Activated CD8-positive, alpha-beta memory T cell treated with anti-CD3 and anti-CD28 coated beads for 4 hours (primary cell): Measurements from ENCODE around the gene CALML3.

Experiments
- DNase-seq, 2 donors: peaks; one replicate each; pipeline ENCODE4 v3.0.0-alpha.2; 2020; ENCODE audit warnings: low read depth in 2 of 2

The CALML3 gene

DNA sequence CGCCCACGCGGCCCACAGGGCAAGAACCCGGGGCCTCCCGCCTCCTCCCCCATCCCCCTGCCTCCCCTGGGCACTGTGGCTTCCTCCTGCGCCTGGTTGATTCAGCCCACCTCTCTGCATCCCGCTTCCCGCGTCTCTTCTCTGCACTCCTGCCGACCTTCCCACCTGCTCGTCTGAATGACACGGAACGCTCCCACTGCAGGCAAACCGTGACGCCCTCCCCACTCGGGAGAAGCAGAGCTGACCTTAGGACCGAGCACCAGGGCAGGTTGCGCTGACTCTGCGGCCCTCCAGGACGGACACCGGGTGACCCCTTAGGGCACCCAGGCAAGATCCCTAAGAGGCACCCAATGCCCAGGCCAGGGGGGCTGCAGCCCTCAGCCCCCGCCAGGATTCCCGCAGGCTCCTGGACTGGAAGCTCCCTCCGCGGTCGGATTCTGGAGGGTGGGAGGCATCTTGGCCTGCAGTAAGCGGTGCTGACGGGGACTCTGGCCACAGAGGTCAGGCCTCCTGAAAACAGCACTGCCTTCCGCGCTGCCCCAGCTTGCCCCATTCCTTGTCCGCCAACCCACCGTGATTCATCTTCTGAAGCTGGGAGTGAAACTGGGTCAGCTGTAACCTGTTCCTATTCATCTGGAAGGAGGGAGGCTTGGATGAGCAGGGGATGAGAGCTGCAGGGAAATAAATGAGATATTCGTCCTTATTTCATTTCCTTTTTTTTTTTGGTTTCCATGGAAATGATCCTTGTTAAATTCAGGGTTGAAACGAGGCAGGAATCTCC is 990 bp downstream of the CALML3 start:
- DNase-seq, result no peak

DNA sequence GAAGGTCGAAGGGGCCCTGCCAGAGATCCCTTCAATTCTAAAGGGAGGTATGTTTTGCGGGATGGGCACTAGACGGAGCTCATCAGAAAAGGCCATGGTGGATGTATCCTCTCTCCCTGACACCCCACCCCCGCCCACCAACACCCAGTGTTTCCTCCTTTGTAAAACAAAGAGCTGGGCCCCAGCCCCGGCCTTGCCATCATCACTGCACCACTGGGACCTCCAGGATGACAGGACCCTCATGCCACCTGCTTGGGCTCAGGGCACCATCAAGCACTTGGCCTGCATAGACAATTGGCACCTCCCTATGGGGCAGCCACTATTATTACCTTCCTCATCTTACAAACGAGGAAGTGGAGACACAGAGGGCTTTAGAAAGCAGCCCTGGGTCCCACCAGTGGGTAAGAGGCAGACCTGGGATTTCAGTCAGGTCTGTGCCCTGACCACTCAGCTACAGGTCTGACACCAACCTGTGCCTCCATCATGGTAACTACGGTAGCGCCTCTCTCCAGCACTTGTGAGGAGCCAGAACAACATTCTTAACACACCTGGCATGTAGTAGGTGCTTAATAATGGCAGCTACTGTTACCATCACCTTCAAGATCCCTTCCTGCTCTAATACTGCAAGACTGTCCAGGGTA is 2.0 kb downstream of the CALML3 start:
- no peak for DNase-seq

DNA sequence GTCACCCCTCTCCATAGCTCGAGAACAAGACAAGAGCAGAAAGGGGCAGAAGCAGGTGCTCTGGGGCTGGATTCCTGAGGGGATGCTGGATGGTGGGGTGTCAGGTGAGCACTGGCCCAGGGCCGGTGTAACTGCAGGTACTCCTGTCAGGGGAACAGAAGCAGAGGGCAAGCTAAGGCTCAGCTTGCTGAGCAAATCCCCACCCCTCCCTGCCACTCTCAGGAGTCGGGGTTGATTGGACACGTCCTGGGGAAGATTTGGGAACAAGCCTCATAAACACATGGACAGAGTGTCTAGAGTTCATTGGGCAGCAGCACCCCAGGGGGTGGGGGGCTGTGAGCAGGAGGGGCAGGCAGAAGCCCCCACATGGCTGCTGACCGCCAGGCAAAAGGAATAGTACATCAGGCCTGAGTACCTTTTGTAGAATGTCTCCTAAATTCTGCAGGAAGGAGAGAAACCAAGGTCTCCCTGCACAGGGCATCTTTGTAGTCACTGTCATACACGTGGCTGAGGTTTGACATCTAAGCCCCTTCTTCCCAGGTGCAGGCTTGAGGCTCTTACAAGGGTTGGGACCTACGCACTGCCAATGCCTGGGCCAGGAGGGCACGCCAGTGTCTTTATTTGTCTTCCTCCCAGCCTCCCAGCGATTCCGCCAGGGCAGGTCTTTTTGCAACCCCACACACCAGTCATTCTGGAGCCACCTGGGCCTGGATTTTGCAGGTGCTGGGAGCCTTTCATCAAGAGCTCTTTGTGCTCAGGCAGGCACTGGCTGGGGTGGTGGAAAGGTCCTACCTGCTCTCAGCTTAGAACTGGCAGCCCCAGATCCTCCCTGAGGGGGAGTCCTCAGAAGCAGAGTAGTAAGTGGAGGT is 2.8 kb downstream of the CALML3 start:
- no peak for DNase-seq

DNA sequence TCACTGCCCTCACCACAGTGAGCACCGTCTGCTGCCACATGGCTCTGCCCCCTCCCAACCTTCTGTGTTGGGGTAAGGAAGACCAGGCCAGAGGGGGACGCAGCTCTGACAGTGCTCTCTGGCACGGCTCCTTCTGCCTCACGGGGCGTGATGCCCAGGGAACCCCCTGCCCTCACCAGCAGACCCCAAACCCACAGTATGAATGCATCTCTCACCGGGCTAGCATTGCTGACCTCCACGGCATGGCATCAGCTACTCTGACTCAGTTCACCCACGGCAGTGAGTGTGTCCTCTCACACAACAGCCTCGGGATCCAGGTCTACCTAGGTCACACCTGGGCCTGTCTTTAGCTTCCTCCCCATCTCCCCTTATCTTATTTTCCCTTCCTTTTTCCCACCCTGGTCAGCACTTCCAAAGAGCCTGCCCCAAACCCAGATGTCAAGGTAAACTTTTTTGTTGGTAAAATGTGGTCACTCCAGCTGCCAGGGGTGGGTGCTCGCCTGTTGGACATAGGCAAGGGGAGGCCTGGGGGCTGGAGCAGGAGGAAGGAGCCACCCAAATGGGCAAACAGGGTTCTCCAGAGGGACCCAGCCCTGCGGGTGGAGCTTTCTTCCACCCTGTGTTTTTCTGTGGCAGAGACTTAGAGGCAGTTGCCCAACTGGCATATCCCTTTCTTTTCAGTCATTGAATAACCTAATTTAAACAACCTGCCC is 4.4 kb downstream of the CALML3 start:
- no peak for DNase-seq

- DNase-seq, result no peak
Measured at GRCh38 chr10:5529702-5530411, 5.1 kb downstream of the CALML3 start.

- no peak for DNase-seq
Measured at GRCh38 chr10:5530412-5530806, 5.6 kb downstream of the CALML3 start.

DNA sequence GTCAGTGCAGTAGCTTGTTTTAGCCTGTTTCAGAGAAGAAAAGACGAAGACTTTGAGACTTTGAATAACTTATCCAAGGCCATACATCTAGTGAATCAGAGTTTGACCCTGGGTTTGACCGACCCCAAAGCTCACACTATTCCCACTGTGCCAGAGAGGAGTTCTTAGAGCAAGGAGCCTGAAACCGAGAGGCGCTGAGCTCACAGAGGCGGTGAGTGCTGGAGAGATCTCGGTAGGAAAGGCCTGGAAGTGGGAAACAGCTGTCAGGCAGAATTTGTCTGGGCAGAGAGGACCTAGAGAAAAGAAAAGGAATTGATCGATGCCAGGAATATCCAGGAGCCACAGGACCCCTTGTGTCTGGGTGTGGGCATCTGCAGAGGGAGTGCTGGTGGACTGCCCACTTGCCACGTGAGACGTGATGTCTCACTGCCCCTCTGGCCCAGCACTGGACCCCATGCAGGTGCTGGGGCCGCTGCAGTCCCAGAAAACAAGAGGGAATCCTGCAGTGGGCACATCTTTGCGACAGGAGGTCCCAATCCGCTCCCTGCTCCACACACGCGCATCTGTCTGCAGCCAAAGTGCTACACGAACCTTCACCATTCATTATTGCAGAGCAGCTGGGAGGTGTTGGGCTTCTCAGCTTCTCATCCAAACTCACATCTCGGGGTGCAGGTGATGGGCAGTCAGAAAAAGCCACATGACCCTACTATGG is 6.2 kb downstream of the CALML3 start:
- no peak for DNase-seq

GRCh38 chr10:5531558-5532306 is 7.0 kb downstream of the CALML3 start:
- DNase-seq, result no peak

DNA sequence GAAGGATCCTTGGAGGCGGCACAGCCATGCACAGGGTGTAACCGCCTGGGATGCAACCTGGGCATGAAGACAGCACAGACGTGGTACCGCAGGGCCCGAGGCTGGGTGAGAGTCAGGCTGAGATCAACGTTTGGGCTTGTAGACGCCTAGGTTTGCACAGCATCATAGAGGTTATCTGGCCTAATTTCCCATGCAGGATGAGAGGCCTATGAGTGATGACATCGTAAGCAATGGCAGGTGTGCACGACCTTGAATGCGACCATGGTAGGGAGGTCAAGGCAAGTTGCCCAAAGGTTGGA is 7.5 kb downstream of the CALML3 start:
- DNase-seq, result no peak

GRCh38 chr10:5532618-5533097 is 7.9 kb downstream of the CALML3 start:
- no peak for DNase-seq

GRCh38 chr10:5533098-5533731 is 8.5 kb downstream of the CALML3 start:
- no peak for DNase-seq

GRCh38 chr10:5534051-5534821 is 9.5 kb downstream of the CALML3 start:
- no peak for DNase-seq

DNA sequence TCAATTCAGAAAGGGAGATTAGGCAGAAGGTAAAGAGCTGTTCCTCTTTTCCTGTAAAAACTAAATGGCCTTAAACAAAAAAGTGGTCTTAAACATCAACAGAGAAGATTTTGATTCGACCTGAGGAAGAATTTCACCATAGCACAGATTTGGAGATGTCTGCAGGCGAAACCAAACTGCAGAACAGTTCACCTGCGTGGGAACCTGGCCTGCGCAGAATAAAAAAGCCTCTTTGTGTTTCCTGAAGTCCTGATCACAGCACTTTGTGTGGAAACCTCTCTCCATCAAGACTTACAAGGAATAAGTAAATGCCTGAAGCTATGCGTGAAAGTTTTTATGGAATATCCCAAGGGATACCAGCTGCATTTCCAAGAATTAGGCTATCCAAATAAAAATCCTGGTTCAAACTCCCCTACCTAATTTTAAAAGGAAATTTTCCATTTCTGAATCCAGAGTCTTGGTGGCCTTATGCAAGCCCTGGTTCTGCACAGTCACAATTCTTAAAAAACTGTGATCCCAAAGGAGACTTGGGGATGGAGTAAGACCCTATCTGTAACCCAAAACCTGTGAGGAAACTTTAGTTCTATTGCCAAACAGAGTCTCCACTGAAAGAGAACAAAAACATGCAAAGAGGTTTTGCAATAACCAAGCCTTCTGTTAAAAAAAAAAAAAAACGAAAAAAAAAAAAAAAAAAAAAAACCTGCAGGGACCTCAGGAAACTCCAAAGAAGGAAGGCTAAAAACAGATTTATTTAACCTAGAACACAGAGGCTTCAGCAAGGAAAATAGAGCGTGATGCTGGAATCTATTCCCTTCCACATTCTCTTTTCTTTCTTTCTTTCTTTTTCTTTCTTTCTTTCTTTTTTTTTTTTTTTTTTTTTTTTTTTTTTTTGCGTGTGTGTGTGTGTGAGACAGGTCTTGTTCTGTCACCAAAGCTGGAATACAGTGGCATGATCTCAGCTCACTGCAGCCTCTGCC is 10.4 kb downstream of the CALML3 start:
- DNase-seq, result no peak

- no peak for DNase-seq
Measured at GRCh38 chr10:5536486-5537081, 11.8 kb downstream of the CALML3 start.

- no peak for DNase-seq
Measured at GRCh38 chr10:5537684-5538083, 12.9 kb downstream of the CALML3 start.

DNA sequence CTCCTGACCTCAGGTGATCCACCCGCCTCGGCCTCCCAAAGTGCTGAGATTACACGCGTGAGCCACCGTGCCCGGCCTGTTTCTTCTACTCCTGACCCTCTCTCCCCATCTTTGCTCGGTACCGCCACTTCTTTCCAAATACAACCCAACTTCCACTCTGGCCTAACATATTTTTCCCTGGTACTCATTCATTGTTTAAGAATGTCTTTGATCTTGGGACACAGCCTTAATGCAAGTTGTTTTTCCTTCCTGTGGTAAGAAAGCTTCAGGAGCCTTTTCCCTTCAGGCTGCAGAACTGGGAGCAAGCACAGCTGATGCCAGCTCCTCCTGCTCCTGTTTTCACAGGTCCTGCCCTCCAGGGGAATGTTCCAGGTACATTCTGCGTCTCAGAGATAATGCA is 13.7 kb downstream of the CALML3 start:
- no peak for DNase-seq
